ENCODE measurements around the gene EIF4E2.

- TF ChIP-seq, protein P1, sequence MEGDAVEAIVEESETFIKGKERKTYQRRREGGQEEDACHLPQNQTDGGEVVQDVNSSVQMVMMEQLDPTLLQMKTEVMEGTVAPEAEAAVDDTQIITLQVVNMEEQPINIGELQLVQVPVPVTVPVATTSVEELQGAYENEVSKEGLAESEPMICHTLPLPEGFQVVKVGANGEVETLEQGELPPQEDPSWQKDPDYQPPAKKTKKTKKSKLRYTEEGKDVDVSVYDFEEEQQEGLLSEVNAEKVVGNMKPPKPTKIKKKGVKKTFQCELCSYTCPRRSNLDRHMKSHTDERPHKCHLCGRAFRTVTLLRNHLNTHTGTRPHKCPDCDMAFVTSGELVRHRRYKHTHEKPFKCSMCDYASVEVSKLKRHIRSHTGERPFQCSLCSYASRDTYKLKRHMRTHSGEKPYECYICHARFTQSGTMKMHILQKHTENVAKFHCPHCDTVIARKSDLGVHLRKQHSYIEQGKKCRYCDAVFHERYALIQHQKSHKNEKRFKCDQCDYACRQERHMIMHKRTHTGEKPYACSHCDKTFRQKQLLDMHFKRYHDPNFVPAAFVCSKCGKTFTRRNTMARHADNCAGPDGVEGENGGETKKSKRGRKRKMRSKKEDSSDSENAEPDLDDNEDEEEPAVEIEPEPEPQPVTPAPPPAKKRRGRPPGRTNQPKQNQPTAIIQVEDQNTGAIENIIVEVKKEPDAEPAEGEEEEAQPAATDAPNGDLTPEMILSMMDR (IDR thresholded peaks at IDR 0.05): no peak
- TF ChIP-seq POLR2A (IDR thresholded peaks at IDR 0.05): no peak
Measured at GRCh38 chr2:232569541-232569940, 19.1 kb downstream of the EIF4E2 start.

Measured in right lobe of liver (tissue), 4 donors.